ENCODE results near the gene MFSD6.

The MFSD6 gene

GRCh38 chr2:190534310-190535120 lies 126.4 kb downstream of the MFSD6 start, which contains the start of gene NEMP2:
NEMP2 (minus strand) TSS chr2:190534722; CDS start chr2:190534655, 67 bp downstream.
- H3K27ac ChIP-seq (ENCODE audit: insufficient read depth, low read depth, low read length, poor library complexity, severe bottlenecking) = peak within 1 kb of the TSS; percentile 81
- H3K36me3 ChIP-seq (ENCODE audit: control insufficient read depth, insufficient read depth, low read length) = no peaks in the 10 kb centered on the region
- no peaks in the 10 kb centered on the region for H3K27me3 ChIP-seq (ENCODE audit: control insufficient read depth, insufficient read depth, low read length, poor library complexity, severe bottlenecking)
- peaks cover 12% of the 10 kb centered on the region for H3K4me1 ChIP-seq (ENCODE audit: control insufficient read depth, insufficient read depth, low read length)
- WGBS, 2 experiments = 1% methylated on average over 92 of the region's 92 CpGs
- H3K4me3 ChIP-seq (ENCODE audit: insufficient read depth, low read depth, low read length) = peak within 1 kb of the TSS; percentile 46
- no peaks in the 10 kb centered on the region for H3K9me3 ChIP-seq (ENCODE audit: control insufficient read depth, low read length)

GRCh38 chr2:190535121-190535439 lies 126.9 kb downstream of the MFSD6 start:
- no peaks in the 10 kb centered on the region for H3K9me3 ChIP-seq (ENCODE audit: control insufficient read depth, low read length)
- peaks cover 12% of the 10 kb centered on the region for H3K4me1 ChIP-seq (ENCODE audit: control insufficient read depth, insufficient read depth, low read length)
- peak overlapping the region; percentile 46 for H3K4me3 ChIP-seq (ENCODE audit: insufficient read depth, low read depth, low read length)
- no peaks in the 10 kb centered on the region for H3K36me3 ChIP-seq (ENCODE audit: control insufficient read depth, insufficient read depth, low read length)
- peak overlapping the region; percentile 81 for H3K27ac ChIP-seq (ENCODE audit: insufficient read depth, low read depth, low read length, poor library complexity, severe bottlenecking)
- 39 to 41% methylated on average over 7 of the region's 7 CpGs for WGBS, 2 experiments
- no peaks in the 10 kb centered on the region for H3K27me3 ChIP-seq (ENCODE audit: control insufficient read depth, insufficient read depth, low read length, poor library complexity, severe bottlenecking)

GRCh38 chr2:190535586-190535985 lies 127.4 kb downstream of the MFSD6 start:
- Histone ChIP-seq H3K9me3 (ENCODE audit: control insufficient read depth, low read length) (no peaks in the 10 kb centered on the region), H3K27me3 (ENCODE audit: control insufficient read depth, insufficient read depth, low read length, poor library complexity, severe bottlenecking) (no peaks in the 10 kb centered on the region), H3K36me3 (ENCODE audit: control insufficient read depth, insufficient read depth, low read length) (no peaks in the 10 kb centered on the region), H3K27ac (ENCODE audit: insufficient read depth, low read depth, low read length, poor library complexity, severe bottlenecking) (no peak overlapping the region), H3K4me1 (ENCODE audit: control insufficient read depth, insufficient read depth, low read length) (peaks cover 12% of the 10 kb centered on the region), H3K4me3 (ENCODE audit: insufficient read depth, low read depth, low read length) (peak overlapping the region; percentile 8)
- WGBS, 2 experiments = 84 to 89% methylated on average over 1 of the region's 1 CpG

GRCh38 chr2:190537765-190538164 lies 129.6 kb downstream of the MFSD6 start:
- Histone ChIP-seq H3K27me3 (ENCODE audit: control insufficient read depth, insufficient read depth, low read length, poor library complexity, severe bottlenecking) (no peaks in the 10 kb centered on the region), H3K36me3 (ENCODE audit: control insufficient read depth, insufficient read depth, low read length) (no peaks in the 10 kb centered on the region), H3K4me1 (ENCODE audit: control insufficient read depth, insufficient read depth, low read length) (peaks cover 12% of the 10 kb centered on the region), H3K4me3 (ENCODE audit: insufficient read depth, low read depth, low read length) (no peak overlapping the region), H3K27ac (ENCODE audit: insufficient read depth, low read depth, low read length, poor library complexity, severe bottlenecking) (no peak overlapping the region), H3K9me3 (ENCODE audit: control insufficient read depth, low read length) (no peaks in the 10 kb centered on the region)
- 88 to 96% methylated on average over 1 of the region's 1 CpG for WGBS, 2 experiments

- H3K27ac ChIP-seq (ENCODE audit: insufficient read depth, low read depth, low read length, poor library complexity, severe bottlenecking) = no peak overlapping the region
- no peaks in the 10 kb centered on the region for H3K9me3 ChIP-seq (ENCODE audit: control insufficient read depth, low read length)
- H3K4me3 ChIP-seq (ENCODE audit: insufficient read depth, low read depth, low read length) = no peak overlapping the region
- peaks cover 12% of the 10 kb centered on the region for H3K4me1 ChIP-seq (ENCODE audit: control insufficient read depth, insufficient read depth, low read length)
- no peaks in the 10 kb centered on the region for H3K36me3 ChIP-seq (ENCODE audit: control insufficient read depth, insufficient read depth, low read length)
- no peaks in the 10 kb centered on the region for H3K27me3 ChIP-seq (ENCODE audit: control insufficient read depth, insufficient read depth, low read length, poor library complexity, severe bottlenecking)
Observed at GRCh38 chr2:190538201-190538600, 130.0 kb downstream of the MFSD6 start.

- H3K4me3 ChIP-seq (ENCODE audit: insufficient read depth, low read depth, low read length) = no peak overlapping the region
- WGBS, 2 experiments = 84 to 96% methylated on average over 3 to 6 of the region's 6 CpGs
Observed at GRCh38 chr2:190540048-190540447, 131.9 kb downstream of the MFSD6 start.

GRCh38 chr2:190545093-190545492 lies 136.9 kb downstream of the MFSD6 start:
- H3K27me3 ChIP-seq (ENCODE audit: control insufficient read depth, insufficient read depth, low read length, poor library complexity, severe bottlenecking) = no peaks in the 10 kb centered on the region
- no peaks in the 10 kb centered on the region for H3K36me3 ChIP-seq (ENCODE audit: control insufficient read depth, insufficient read depth, low read length)
- 95 to 96% methylated on average over 2 of the region's 3 CpGs for WGBS, 2 experiments
- H3K4me1 ChIP-seq (ENCODE audit: control insufficient read depth, insufficient read depth, low read length) = no peaks in the 10 kb centered on the region
- no peak overlapping the region for H3K4me3 ChIP-seq (ENCODE audit: insufficient read depth, low read depth, low read length)
- H3K9me3 ChIP-seq (ENCODE audit: control insufficient read depth, low read length) = no peaks in the 10 kb centered on the region
- H3K27ac ChIP-seq (ENCODE audit: insufficient read depth, low read depth, low read length, poor library complexity, severe bottlenecking) = no peak overlapping the region

More at GRCh38 chr2:190540048-190540447, 131.9 kb downstream of the MFSD6 start:
- no peaks in the 10 kb centered on the region for H3K36me3 ChIP-seq (ENCODE audit: control insufficient read depth, insufficient read depth, low read length)
- H3K9me3 ChIP-seq (ENCODE audit: control insufficient read depth, low read length) = no peaks in the 10 kb centered on the region
- no peaks in the 10 kb centered on the region for H3K27me3 ChIP-seq (ENCODE audit: control insufficient read depth, insufficient read depth, low read length, poor library complexity, severe bottlenecking)
- peaks cover 12% of the 10 kb centered on the region for H3K4me1 ChIP-seq (ENCODE audit: control insufficient read depth, insufficient read depth, low read length)
- no peak overlapping the region for H3K27ac ChIP-seq (ENCODE audit: insufficient read depth, low read depth, low read length, poor library complexity, severe bottlenecking)

- Histone ChIP-seq H3K4me3 (ENCODE audit: insufficient read depth, low read depth, low read length) (no peak overlapping the region), H3K9me3 (ENCODE audit: control insufficient read depth, low read length) (no peaks in the 10 kb centered on the region), H3K36me3 (ENCODE audit: control insufficient read depth, insufficient read depth, low read length) (no peaks in the 10 kb centered on the region), H3K27ac (ENCODE audit: insufficient read depth, low read depth, low read length, poor library complexity, severe bottlenecking) (no peak overlapping the region), H3K27me3 (ENCODE audit: control insufficient read depth, insufficient read depth, low read length, poor library complexity, severe bottlenecking) (no peaks in the 10 kb centered on the region), H3K4me1 (ENCODE audit: control insufficient read depth, insufficient read depth, low read length) (no peaks in the 10 kb centered on the region)
- 90 to 92% methylated on average over 2 to 4 of the region's 5 CpGs for WGBS, 2 experiments
Observed at GRCh38 chr2:190545555-190546385, 137.6 kb downstream of the MFSD6 start.

GRCh38 chr2:190546734-190547133 lies 138.6 kb downstream of the MFSD6 start:
- Histone ChIP-seq H3K9me3 (ENCODE audit: control insufficient read depth, low read length) (no peaks in the 10 kb centered on the region), H3K4me3 (ENCODE audit: insufficient read depth, low read depth, low read length) (no peak overlapping the region), H3K27ac (ENCODE audit: insufficient read depth, low read depth, low read length, poor library complexity, severe bottlenecking) (no peak overlapping the region), H3K4me1 (ENCODE audit: control insufficient read depth, insufficient read depth, low read length) (no peaks in the 10 kb centered on the region), H3K27me3 (ENCODE audit: control insufficient read depth, insufficient read depth, low read length, poor library complexity, severe bottlenecking) (no peaks in the 10 kb centered on the region), H3K36me3 (ENCODE audit: control insufficient read depth, insufficient read depth, low read length) (no peaks in the 10 kb centered on the region)
- WGBS, 2 experiments = 88 to 94% methylated on average over 3 of the region's 3 CpGs

- Histone ChIP-seq H3K27me3 (ENCODE audit: control insufficient read depth, insufficient read depth, low read length, poor library complexity, severe bottlenecking) (no peaks in the 10 kb centered on the region), H3K36me3 (ENCODE audit: control insufficient read depth, insufficient read depth, low read length) (no peaks in the 10 kb centered on the region), H3K27ac (ENCODE audit: insufficient read depth, low read depth, low read length, poor library complexity, severe bottlenecking) (no peak overlapping the region), H3K4me1 (ENCODE audit: control insufficient read depth, insufficient read depth, low read length) (no peaks in the 10 kb centered on the region), H3K9me3 (ENCODE audit: control insufficient read depth, low read length) (no peaks in the 10 kb centered on the region), H3K4me3 (ENCODE audit: insufficient read depth, low read depth, low read length) (no peak overlapping the region)
Observed at GRCh38 chr2:190547886-190548285, 139.7 kb downstream of the MFSD6 start.
